Measurements from ENCODE around the gene ARHGEF11. TPM values are rescaled to one million over a fixed set of nuclear protein-coding genes. Genes with fewer than 3 reads are reported as not detected.

Gene ARHGEF11
- total RNA-seq, 1 experiment from 2014 or later: 55.5 TPM

DNA sequence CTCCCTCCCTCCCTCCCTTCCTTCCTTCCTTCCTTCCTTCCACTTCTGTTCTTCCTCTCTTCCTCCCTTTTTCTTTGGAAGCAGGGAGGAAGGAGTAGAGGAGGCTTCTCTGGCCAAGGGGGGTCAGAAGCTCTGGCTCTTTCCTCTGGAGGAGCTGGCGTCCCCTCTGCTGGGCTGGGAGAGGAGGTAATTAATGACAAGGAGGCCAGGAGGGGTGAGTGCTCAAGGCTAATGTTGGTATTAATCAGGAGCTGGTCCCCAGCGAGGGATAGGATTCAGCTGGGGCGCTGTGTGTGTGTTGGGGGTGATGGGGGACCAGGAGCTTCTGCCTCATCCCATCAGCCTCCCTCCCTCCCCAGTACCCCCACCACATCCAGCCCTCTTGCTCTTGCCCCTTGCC, 158.2 kb downstream of the ARHGEF11 start:
- intact Hi-C loops (cut with micrococcal nuclease; ENCODE audit: unreplicated experiment): no loop called here

DNA sequence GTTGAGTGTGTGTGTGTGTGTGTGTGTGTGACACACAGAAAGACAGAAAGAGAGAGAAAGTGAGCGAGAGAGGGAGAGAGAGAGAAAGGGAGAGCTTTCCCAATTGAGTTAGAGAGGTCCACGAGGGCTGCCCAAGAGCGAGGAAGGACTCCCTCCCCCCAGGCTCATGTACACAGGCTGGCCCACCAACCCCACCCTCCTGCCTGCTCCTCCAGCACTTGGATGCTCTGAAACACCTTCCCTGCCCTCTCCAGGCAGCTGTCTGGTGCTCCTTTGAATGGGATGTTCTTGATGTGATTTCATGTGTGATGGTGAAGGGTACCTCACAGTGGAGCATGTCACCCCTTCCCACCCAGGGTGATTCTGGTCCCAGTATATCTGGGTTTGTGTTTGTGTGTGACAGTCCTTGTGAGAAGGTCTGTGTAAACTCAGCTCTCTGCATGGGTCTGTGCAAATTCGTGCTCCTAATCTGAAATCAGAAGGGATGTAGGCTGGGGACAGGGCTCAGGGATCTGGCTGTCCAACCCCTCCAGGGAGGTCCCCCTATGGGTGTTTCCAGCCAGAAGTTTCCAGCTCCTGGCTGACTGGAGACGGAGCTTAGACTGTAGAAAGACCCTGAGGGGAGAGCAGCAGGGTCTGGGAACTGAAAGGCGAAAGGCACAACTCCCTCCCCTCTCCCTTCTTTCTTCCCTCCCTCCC, 158.8 kb downstream of the ARHGEF11 start:
- intact Hi-C loops (cut with micrococcal nuclease; ENCODE audit: unreplicated experiment) (no loop called here), in situ Hi-C loops (cut with HindIII; ENCODE audit: low pct_unique_long_range_greater_than_20kb, low sequenced_read_pairs) (no loop called here)
- no TSS peak for BruUV-seq (replicated peaks)
- H3K27ac ChIP-seq (ENCODE audit: low read length): no peak overlapping the region
- H3K4me1 ChIP-seq (ENCODE audit: control insufficient read depth, insufficient read depth, low read length): no peaks in the 10 kb centered on the region; the same call in 1 of the 2 replicates
- TF ChIP-seq, protein P1, sequence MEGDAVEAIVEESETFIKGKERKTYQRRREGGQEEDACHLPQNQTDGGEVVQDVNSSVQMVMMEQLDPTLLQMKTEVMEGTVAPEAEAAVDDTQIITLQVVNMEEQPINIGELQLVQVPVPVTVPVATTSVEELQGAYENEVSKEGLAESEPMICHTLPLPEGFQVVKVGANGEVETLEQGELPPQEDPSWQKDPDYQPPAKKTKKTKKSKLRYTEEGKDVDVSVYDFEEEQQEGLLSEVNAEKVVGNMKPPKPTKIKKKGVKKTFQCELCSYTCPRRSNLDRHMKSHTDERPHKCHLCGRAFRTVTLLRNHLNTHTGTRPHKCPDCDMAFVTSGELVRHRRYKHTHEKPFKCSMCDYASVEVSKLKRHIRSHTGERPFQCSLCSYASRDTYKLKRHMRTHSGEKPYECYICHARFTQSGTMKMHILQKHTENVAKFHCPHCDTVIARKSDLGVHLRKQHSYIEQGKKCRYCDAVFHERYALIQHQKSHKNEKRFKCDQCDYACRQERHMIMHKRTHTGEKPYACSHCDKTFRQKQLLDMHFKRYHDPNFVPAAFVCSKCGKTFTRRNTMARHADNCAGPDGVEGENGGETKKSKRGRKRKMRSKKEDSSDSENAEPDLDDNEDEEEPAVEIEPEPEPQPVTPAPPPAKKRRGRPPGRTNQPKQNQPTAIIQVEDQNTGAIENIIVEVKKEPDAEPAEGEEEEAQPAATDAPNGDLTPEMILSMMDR (IDR thresholded peaks at IDR 0.05): no peak
- TF ChIP-seq, protein P2, sequence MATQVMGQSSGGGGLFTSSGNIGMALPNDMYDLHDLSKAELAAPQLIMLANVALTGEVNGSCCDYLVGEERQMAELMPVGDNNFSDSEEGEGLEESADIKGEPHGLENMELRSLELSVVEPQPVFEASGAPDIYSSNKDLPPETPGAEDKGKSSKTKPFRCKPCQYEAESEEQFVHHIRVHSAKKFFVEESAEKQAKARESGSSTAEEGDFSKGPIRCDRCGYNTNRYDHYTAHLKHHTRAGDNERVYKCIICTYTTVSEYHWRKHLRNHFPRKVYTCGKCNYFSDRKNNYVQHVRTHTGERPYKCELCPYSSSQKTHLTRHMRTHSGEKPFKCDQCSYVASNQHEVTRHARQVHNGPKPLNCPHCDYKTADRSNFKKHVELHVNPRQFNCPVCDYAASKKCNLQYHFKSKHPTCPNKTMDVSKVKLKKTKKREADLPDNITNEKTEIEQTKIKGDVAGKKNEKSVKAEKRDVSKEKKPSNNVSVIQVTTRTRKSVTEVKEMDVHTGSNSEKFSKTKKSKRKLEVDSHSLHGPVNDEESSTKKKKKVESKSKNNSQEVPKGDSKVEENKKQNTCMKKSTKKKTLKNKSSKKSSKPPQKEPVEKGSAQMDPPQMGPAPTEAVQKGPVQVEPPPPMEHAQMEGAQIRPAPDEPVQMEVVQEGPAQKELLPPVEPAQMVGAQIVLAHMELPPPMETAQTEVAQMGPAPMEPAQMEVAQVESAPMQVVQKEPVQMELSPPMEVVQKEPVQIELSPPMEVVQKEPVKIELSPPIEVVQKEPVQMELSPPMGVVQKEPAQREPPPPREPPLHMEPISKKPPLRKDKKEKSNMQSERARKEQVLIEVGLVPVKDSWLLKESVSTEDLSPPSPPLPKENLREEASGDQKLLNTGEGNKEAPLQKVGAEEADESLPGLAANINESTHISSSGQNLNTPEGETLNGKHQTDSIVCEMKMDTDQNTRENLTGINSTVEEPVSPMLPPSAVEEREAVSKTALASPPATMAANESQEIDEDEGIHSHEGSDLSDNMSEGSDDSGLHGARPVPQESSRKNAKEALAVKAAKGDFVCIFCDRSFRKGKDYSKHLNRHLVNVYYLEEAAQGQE (IDR thresholded peaks at IDR 0.05; ENCODE audit: insufficient read depth in 1 of 2, low read depth in 2 of 2, low read length in 1 of 2): no peak
- TF ChIP-seq POLR2AphosphoS5 (IDR thresholded peaks at IDR 0.05; ENCODE audit: low read depth, low read length) (no peak), TCF7L2 (IDR thresholded peaks at IDR 0.05; ENCODE audit: low read depth, low read length) (no peak), SIN3A (IDR thresholded peaks at IDR 0.05; ENCODE audit: borderline replicate concordance, insufficient read depth, low read depth, low read length) (no peak)
- H3K9me3 ChIP-seq (ENCODE audit: control insufficient read depth, insufficient read depth, low read depth, low read length): no peaks in the 10 kb centered on the region
- no peaks in the 10 kb centered on the region for H3K27me3 ChIP-seq (ENCODE audit: control insufficient read depth, insufficient read depth, low read length)
- ATAC-seq (no peak), DNase-seq (ENCODE audit: low read depth, low spot score) (no peak)
- ChIA-PET CTCF (interaction anchor here (0.6 to 0.7 kb wide), 2 partner anchors 23 to 79 kb away, joined by 3 to 9 read pairs; no protein-coding TSS in a partner anchor), POLR2A (no interaction called here)
- no peak overlapping the region for H3K4me3 ChIP-seq (ENCODE audit: low read depth in 2 of 2, low read length in 2 of 2)
- H3K36me3 ChIP-seq (ENCODE audit: control insufficient read depth, insufficient read depth, low read length): no peaks in the 10 kb centered on the region

More for the DNA sequence above, 158.2 kb downstream of the ARHGEF11 start:
- H3K4me3 ChIP-seq (ENCODE audit: low read depth in 2 of 2, low read length in 2 of 2): no peak overlapping the region
- no peaks in the 10 kb centered on the region for H3K27me3 ChIP-seq (ENCODE audit: control insufficient read depth, insufficient read depth, low read length)
- H3K27ac ChIP-seq (ENCODE audit: low read length): no peak overlapping the region
- H3K9me3 ChIP-seq (ENCODE audit: control insufficient read depth, insufficient read depth, low read depth, low read length): no peaks in the 10 kb centered on the region
- POLR2A ChIA-PET: no interaction called here
- no peak for TF ChIP-seq SIN3A (IDR thresholded peaks at IDR 0.05; ENCODE audit: borderline replicate concordance, insufficient read depth, low read depth, low read length)
- TF ChIP-seq, protein P1 (IDR thresholded peaks at IDR 0.05): no peak
- TF ChIP-seq, protein P2 (IDR thresholded peaks at IDR 0.05; ENCODE audit: insufficient read depth in 1 of 2, low read depth in 2 of 2, low read length in 1 of 2): no peak
- no peak for TF ChIP-seq POLR2AphosphoS5 (IDR thresholded peaks at IDR 0.05; ENCODE audit: low read depth, low read length)
- TF ChIP-seq TCF7L2 (IDR thresholded peaks at IDR 0.05; ENCODE audit: low read depth, low read length): no peak
- in situ Hi-C loops (cut with HindIII; ENCODE audit: low pct_unique_long_range_greater_than_20kb, low sequenced_read_pairs): no loop called here
- DNase-seq (ENCODE audit: low read depth, low spot score) (no peak), ATAC-seq (no peak)
- no peaks in the 10 kb centered on the region; the same call in 1 of the 2 replicates for H3K4me1 ChIP-seq (ENCODE audit: control insufficient read depth, insufficient read depth, low read length)
- no TSS peak for BruUV-seq (replicated peaks)
- CTCF ChIA-PET: interaction anchor here (0.6 to 0.7 kb wide), 2 partner anchors 23 to 80 kb away, joined by 3 to 9 read pairs; no protein-coding TSS in a partner anchor
- H3K36me3 ChIP-seq (ENCODE audit: control insufficient read depth, insufficient read depth, low read length): no peaks in the 10 kb centered on the region
